Central memory CD4-positive, alpha-beta T cell (primary cell): ENCODE data around the gene MACROD1.

Experiments used
- DNase-seq: peaks from one replicate; pipeline ENCODE4 v3.0.0; 2022

The MACROD1 gene

GRCh38 chr11:64071849-64072248 lies 94.1 kb downstream of the MACROD1 start:
- no peak for DNase-seq

DNA sequence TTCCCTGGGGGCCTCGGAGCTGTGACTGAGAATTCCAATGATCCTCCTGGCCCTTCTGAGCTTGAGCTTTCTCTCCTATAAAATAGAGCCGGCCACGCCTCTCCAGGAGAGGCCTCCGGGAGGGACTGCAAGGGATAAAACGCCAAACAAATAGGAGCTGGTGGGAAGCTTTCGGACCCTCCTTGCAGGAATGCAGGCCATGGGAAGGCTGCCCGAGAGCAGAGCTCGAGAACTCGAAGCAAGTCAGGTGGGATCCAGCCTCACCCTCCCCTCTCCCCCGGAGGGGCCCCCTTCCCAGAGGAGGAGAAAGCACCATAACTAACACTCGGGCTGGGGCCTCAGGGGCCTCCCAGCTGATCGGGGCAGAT lies 95.6 kb downstream of the MACROD1 start:
- DNase-seq, result no peak

DNA sequence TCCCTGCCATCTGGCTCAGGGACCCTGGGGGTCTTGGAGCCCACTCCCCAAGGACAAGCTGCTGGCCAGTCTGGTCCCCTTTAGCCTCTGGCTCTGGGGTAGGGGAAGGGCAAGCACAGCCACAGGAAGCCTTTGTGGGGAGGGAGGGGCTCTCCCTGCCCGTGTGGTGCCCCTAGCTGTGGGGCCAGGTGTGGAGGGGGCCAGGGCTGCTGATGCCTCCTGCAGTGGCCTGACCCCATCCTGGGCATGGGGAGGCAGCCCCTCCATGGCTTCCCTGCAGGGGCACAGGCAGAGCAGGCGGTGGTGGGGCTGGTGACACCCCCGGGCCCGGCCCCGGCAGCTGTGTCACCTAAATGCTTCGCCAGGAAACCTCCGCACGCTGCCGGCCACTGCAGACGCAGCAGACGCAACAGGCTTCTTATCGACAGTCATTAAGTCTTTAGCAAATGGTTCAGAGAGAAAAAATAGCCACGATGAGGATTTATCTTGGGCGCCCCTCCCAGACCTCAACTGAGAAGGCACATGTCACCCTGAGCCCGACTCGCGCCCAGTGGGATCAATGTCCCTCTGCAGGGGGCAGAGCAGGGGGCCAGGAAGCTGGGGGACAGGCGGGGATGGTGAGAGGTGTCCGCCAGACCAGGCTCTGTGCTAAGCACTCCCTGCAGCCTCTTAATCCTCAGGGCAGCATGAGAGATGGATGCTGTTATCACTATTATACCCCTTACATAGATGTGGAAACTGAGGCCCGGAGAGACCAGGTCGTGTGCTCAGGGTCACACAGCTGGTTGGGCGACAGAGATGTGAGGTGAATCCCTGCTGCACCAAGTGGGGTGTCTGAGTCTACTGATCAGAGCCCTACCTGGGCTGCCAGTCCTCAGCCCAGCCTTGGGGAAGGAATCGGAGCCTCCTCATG lies 96.3 kb downstream of the MACROD1 start:
- DNase-seq, result no peak

DNA sequence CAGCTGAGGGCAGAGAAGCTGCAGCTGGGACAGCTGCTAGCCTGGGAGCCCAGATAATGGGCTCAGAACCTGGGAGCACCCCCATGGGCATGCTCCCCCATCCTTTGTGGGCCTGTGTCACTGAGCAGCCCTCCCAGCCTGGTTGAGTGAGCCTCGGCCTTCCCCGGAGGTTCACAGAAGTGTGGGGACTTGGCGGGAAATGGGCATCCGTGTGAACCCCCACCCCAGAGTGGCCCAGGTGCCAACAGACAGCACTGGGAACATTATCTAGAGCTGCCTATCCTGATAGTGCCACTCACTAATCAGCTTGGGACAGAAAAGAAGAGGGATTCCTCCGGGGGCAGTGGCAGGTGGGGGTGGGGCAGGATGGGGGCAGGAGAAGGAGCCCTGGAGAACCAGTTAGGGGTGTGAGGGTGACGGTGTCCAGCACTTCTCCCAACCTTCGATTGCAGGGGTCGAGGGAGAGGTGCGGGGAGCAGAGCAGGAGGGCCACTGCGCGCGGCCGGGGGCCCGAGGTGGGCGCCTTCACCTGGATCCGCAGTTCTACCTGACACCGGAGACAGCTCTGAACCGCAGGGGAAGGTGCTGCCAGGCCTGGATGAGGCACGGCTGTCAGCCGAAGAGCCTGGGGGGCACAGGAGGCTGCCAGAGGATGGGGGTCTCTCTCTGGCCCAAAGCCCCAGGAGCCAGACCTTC lies 97.1 kb downstream of the MACROD1 start:
- no peak for DNase-seq

DNA sequence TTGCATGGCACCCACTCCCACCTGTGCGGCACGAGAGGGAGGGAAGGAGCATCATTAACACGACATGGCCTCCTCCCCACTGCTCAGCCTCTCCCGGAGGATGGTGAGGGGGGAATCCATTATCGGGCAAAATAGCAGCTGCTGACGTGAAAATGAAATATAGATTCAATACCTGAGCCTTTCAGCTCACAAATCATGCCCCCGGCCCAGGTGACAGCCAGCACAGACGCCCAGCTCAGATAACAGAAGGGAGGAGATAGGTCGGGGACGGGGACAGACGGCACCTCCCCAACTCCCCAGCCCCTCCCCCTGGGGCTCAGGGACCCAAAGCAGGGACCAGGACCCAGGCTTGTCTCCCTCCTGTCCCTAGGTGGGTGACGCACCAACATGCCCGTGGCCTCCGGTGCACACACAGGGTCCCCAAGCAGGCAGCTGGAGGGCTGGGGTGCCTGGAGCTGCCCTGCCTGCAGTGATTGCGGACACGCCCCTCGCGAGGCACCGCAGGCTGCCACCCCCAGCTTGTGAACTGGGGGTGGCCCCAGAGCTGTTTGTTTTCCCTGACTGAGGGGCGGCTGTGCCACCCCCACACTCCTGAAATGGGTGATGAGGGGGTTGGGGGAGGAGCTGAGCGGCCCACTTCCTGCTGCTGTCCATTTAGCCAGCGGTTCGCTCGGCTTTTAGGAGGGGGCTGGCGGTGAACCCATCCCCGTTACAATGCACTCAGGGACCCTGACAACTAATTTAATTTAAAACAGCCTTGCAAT lies 98.5 kb downstream of the MACROD1 start:
- DNase-seq, result no peak

- no peak for DNase-seq
Measured at GRCh38 chr11:64065712-64066111, 100.2 kb downstream of the MACROD1 start.

DNA sequence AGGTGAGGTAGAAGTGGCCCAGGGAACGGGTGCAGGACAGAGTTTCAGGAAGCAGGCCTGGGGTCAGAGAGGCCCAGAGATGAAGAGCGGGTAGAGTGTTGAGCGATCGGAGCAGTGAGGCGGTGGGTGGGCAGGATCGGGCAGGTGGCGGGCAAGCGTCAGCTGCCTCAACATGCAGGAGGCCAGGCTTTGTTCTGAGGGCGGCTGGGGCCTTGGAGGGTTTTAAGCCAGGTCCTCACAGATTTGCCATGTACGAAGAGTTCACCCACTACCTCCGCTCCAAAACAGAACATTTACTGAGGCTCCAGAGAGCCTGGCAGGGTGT lies 100.8 kb downstream of the MACROD1 start:
- no peak for DNase-seq

DNA sequence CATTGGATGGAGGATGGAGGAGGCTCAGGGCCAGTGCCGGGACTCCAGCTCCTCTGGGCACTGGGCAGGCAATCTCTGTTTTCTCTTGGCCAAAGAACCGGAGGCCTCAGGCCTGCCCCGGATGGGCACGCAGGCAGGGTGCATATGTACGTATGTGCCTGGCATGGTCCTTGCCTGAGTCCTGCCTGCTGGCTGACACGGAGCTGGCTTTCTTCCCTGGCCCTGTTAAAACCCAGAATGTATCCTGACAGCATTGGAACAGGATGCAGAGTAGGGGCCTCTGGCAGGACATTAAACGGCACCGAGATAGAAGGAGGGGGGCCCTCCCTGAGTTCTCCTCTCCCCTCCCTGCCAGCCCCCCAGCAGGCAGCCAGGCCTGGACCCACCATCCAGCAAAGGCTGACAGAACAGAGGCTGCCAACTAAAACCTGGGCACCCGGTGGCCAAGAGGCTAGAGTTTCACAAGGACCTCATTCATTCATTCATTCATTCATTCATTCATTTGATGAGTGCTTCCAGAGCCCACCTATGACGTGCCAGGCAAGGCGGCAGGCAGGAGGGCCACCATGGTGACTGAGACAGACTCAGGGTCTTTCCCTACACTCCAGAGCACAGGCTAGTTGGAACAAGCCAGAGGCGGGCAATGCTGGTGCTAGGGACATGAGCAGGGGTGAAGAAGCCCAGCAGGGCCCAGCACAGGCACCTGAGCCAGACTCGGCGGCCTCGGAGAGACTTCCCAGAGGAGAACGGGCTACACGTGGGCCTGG lies 101.4 kb downstream of the MACROD1 start:
- no peak for DNase-seq

GRCh38 chr11:64063777-64064176 lies 102.1 kb downstream of the MACROD1 start:
- no peak for DNase-seq

DNA sequence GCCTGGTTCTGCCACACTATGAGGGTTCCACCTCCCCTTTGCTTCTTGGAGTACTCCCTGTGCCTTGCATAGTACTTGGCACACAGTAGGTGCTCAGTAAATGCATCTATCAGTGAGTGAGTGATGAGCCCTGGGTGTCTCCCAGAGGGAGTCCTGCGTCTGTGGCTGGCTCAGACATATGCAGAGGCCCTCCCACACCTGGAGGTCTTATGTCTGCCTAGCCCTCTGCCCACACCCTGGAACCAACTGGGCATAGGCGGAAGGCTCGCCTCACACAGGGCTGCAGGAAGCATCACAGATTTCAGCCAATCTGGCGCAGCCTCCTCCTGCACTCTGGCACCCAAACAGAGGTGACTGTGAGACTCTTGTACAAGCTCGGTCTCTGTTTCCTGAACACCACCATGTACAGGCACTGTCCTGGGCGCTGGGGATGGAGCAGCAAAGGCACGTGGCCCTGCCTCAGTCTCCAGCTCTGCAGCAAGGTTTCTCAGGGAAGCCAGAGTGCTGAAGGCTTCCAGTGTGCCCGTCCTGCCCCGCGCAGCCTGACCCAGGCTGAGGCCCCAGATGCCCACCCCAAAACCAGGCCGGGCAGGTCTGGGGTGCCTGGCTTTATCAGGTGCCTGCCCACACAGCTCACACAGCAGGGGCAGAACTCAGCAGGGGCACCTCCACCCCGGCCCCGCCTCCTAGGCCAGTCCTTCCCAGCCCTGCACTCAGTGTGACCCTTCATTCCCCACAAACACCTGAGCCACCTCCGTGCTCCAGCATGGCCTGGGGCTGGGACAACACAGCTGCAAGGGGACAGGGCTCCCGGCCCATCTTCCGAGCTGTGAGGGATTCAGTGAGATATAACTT lies 103.5 kb downstream of the MACROD1 start:
- DNase-seq, result no peak

- DNase-seq, result peak; percentile 24
Measured at GRCh38 chr11:64060861-64061444, 105.0 kb downstream of the MACROD1 start.

DNA sequence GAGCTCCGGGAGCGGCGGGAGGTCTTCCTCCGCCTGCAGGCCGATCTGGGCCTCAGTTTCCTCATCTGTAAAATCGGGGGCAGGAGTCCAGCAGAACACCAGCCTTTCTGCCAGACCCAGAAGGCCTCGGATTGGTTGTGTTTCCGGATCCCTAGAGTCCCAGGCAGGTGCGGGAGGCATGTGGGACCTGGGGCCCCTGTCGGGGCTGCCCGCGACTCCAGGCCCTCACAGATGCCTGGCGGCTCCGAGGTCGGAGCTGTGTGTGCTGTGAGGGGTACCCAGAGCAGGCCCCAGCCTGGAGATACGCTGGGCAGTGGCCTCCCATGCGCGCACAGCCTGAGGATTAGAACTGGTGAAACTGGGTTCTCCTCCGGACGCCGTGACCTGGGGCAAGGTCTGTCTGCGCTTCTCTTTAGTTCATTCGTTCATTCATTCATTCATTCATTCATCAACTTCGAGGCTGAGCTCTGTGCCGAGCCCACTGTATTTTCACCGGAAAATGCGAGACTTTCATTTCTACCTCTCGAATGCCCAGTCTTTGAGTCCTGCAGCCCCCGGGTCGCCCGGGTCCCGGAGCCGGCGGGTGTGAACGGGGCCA lies 105.6 kb downstream of the MACROD1 start:
- DNase-seq, result no peak

DNA sequence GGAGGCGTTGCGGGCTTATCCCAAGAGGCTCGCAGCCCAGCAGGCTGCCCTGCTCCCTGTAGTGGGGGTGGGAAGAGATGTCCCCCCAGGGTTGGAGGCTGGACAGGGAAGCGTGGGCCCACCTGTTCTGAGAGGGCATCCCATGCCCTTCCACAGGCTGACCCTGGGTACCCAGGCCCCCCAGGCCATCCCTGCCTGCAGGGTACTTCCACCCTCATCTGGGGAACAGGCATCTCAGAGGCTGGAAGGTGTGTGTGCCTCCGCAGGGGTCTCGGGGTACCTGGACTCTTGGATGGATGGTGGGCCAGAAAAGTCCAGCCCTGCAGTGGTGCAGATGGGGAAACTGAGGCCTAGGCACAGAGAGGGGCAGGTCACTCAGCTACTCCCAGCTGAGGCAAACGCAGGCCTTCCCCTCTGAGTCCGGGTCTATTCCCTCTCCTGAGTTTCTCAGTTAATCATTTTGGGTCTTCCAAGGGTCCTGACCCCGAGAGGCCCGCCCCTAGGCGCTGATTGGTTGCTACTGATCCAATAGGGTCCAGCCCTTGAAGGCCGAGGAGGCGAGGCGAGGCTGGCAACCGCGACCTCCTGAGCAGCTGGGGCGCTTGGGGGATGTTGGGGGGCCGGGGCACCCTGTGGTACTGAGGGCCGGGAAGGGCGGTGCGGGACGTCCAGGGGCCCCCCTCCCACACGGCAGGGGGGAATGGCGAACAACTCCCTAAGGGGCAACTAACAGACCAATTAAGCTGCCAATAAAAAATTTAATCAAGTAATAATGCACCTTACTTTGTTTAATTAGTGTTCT lies 106.4 kb downstream of the MACROD1 start:
- no peak for DNase-seq

DNA sequence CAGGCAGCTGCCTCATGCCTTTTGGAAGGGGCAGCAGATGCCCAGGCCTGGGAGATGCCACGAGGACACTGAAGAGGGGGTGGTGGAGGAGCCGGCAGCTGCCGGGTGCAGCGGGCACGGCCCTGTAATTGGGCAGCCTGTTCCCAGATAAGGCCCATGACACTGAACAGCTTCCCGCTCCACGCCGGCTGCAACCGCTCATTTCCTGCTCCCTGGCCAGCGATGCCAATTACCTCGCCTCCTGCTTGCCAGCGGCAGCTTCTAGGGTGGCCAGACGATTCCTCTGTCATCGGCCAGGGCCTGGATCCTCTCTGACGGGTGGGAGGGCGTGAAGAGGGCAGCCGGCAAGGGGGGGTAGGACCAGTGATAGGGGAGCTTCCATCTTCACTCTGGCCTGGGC lies 107.4 kb downstream of the MACROD1 start:
- no peak for DNase-seq

DNA sequence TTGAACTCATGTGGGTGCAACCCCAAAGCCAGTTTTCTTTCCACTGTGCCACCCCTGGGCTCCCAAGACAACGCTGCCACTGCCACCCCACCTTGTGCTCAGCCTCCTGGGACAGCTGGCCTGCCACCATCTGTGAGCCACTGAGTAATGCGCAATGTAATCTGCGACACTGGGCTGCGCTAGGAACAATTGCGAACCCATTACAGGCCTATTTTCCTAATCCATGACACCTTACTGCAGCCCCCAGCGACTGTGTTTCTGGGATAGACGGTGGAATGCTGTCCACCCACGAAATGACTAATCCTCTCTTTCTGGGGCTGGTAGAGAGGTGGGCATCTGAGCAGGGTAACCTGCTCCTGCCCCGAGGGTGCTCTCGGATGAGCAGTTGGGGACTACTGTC lies 108.0 kb downstream of the MACROD1 start:
- DNase-seq, result no peak

DNA sequence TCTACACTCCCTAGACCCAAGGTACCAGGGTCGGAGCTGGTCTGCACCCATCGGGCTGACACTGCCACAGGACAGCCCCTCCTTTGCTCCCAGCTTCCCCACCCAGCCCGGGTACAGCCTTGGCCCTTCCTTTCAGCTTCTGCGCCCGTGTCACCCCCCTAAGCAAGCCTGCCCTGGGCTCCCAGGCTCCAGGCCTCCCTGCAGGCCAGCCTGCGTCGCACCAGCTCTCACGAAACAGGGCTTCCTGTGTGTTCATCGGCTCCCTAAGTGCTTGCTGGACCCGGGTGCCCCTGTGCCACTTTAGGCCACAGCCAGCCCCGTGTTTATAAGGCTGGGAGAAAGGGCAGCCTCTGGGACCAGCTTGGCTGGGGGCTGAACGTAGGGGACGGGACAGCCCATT lies 109.1 kb downstream of the MACROD1 start:
- DNase-seq, result no peak

GRCh38 chr11:64056213-64056785 lies 109.6 kb downstream of the MACROD1 start:
- no peak for DNase-seq

DNA sequence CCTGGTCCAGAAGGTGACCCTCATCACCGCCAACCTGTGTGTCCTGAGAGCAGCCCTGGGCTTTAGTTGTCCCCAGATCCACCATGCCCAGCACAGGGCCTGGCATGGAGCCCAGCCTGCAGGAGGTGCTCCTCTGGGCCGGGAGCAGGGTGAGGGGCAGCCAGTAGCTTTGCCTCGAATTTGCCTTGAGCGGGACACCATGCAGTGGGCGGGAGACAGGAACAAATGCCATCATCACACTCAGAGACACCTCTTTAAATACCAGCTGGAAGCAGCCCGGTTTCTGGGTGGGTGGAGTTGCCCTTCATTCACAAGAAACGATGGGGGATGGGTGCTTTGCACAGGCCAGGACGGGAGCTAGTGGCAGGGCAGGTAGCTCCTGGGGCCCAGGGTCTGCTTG lies 110.8 kb downstream of the MACROD1 start:
- no peak for DNase-seq

- no peak for DNase-seq
Measured at GRCh38 chr11:64053699-64054098, 112.2 kb downstream of the MACROD1 start.
